ENCODE results near the gene SPEM1.

The SPEM1 gene

GRCh38 chr17:7436556-7437368 lies 16.6 kb downstream of the SPEM1 start:
- ATAC-seq (ENCODE audit: low read depth) (peak; percentile 54), DNase-seq (ENCODE audit: low spot score in 2 of 2) (peak; percentile 77 to 79)
- Mint-ChIP-seq H3K36me3 (peaks cover 5% of the 10 kb centered on the region), H3K27me3 (peaks cover 14% of the 10 kb centered on the region), H3K4me3 (peak overlapping the region; percentile 85), H3K4me1 (peaks cover 24% of the 10 kb centered on the region), H3K9me3 (no peaks in the 10 kb centered on the region), H3K27ac (peak overlapping the region; percentile 84)

- Mint-ChIP-seq H3K4me3 (peak overlapping the region; percentile 73), H3K9me3 (no peaks in the 10 kb centered on the region), H3K36me3 (peaks cover 5% of the 10 kb centered on the region), H3K27me3 (peaks cover 17% of the 10 kb centered on the region), H3K27ac (no peak overlapping the region), H3K4me1 (peaks cover 24% of the 10 kb centered on the region)
- DNase-seq (ENCODE audit: low spot score in 2 of 2) (no peak), ATAC-seq (ENCODE audit: low read depth) (no peak)
Measured at GRCh38 chr17:7437369-7437863, 17.3 kb downstream of the SPEM1 start.

GRCh38 chr17:7437950-7438614 lies 18.0 kb downstream of the SPEM1 start:
- Mint-ChIP-seq H3K36me3 (peaks cover 5% of the 10 kb centered on the region), H3K27me3 (peaks cover 20% of the 10 kb centered on the region), H3K4me3 (peak overlapping the region; percentile 73), H3K27ac (no peak overlapping the region), H3K9me3 (no peaks in the 10 kb centered on the region), H3K4me1 (peaks cover 24% of the 10 kb centered on the region)
- DNase-seq (ENCODE audit: low spot score in 2 of 2): peak; percentile 42 to 63
- ATAC-seq (ENCODE audit: low read depth): no peak

- no peaks in the 10 kb centered on the region for H3K9me3 Mint-ChIP-seq
- peak overlapping the region; percentile 72 for H3K4me3 Mint-ChIP-seq
- H3K4me1 Mint-ChIP-seq: peaks cover 24% of the 10 kb centered on the region
- H3K36me3 Mint-ChIP-seq: peaks cover 6% of the 10 kb centered on the region
- DNase-seq (ENCODE audit: low spot score in 2 of 2): no peak
- H3K27me3 Mint-ChIP-seq: peaks cover 26% of the 10 kb centered on the region
- no peak overlapping the region for H3K27ac Mint-ChIP-seq
- no peak for ATAC-seq (ENCODE audit: low read depth)
Measured at GRCh38 chr17:7438656-7439460, 18.7 kb downstream of the SPEM1 start.

- no peak for ATAC-seq (ENCODE audit: low read depth)
- H3K4me1 Mint-ChIP-seq: peaks cover 24% of the 10 kb centered on the region
- no peak for DNase-seq (ENCODE audit: low spot score in 2 of 2)
- H3K27me3 Mint-ChIP-seq: peaks cover 30% of the 10 kb centered on the region
- no peaks in the 10 kb centered on the region for H3K9me3 Mint-ChIP-seq
- peaks cover 6% of the 10 kb centered on the region for H3K36me3 Mint-ChIP-seq
- peak within 1 kb of the TSS; percentile 14 for H3K27ac Mint-ChIP-seq
- H3K4me3 Mint-ChIP-seq: peak within 1 kb of the TSS; percentile 81
Measured at GRCh38 chr17:7439462-7440112, 19.5 kb downstream of the SPEM1 start, which contains the start of gene FGF11. TSS of gene FGF11 (plus strand) at chr17:7439512. CDS start at chr17:7439621, 109 bp downstream.

GRCh38 chr17:7440113-7440833 lies 20.1 kb downstream of the SPEM1 start:
- peaks cover 6% of the 10 kb centered on the region for H3K36me3 Mint-ChIP-seq
- ATAC-seq (ENCODE audit: low read depth): no peak
- H3K4me1 Mint-ChIP-seq: peaks cover 26% of the 10 kb centered on the region
- no peaks in the 10 kb centered on the region for H3K9me3 Mint-ChIP-seq
- DNase-seq (ENCODE audit: low spot score in 2 of 2): peak in 1 of 2 donors; percentile 46
- peak overlapping the region; percentile 81 for H3K4me3 Mint-ChIP-seq
- peaks cover 31% of the 10 kb centered on the region for H3K27me3 Mint-ChIP-seq
- peak overlapping the region; percentile 14 for H3K27ac Mint-ChIP-seq

GRCh38 chr17:7440834-7441195 lies 20.7 kb downstream of the SPEM1 start:
- no peak for DNase-seq (ENCODE audit: low spot score in 2 of 2)
- H3K27me3 Mint-ChIP-seq: peaks cover 36% of the 10 kb centered on the region

GRCh38 chr17:7441266-7441665 lies 21.1 kb downstream of the SPEM1 start:
- Mint-ChIP-seq H3K4me3 (no peak overlapping the region), H3K4me1 (peaks cover 30% of the 10 kb centered on the region), H3K36me3 (peaks cover 6% of the 10 kb centered on the region), H3K27me3 (peaks cover 38% of the 10 kb centered on the region), H3K9me3 (no peaks in the 10 kb centered on the region), H3K27ac (no peak overlapping the region)
- ATAC-seq (ENCODE audit: low read depth): no peak
- no peak for DNase-seq (ENCODE audit: low spot score in 2 of 2)

More at GRCh38 chr17:7440834-7441195, 20.7 kb downstream of the SPEM1 start:
- peak overlapping the region; percentile 14 for H3K27ac Mint-ChIP-seq
- peaks cover 32% of the 10 kb centered on the region for H3K4me1 Mint-ChIP-seq
- H3K4me3 Mint-ChIP-seq: no peak overlapping the region
- peaks cover 6% of the 10 kb centered on the region for H3K36me3 Mint-ChIP-seq
- ATAC-seq (ENCODE audit: low read depth): no peak
- no peaks in the 10 kb centered on the region for H3K9me3 Mint-ChIP-seq

GRCh38 chr17:7442142-7442541 lies 22.0 kb downstream of the SPEM1 start:
- Mint-ChIP-seq H3K4me3 (no peak overlapping the region), H3K27me3 (peaks cover 41% of the 10 kb centered on the region), H3K4me1 (peaks cover 30% of the 10 kb centered on the region), H3K36me3 (peaks cover 5% of the 10 kb centered on the region), H3K9me3 (no peaks in the 10 kb centered on the region), H3K27ac (no peak overlapping the region)
- no peak for ATAC-seq (ENCODE audit: low read depth)
- no peak for DNase-seq (ENCODE audit: low spot score in 2 of 2)

GRCh38 chr17:7443499-7444485 lies 23.7 kb downstream of the SPEM1 start:
- H3K9me3 Mint-ChIP-seq: no peaks in the 10 kb centered on the region
- no peak overlapping the region for H3K4me3 Mint-ChIP-seq
- H3K4me1 Mint-ChIP-seq: peaks cover 24% of the 10 kb centered on the region
- peaks cover 4% of the 10 kb centered on the region for H3K36me3 Mint-ChIP-seq
- peaks cover 42% of the 10 kb centered on the region for H3K27me3 Mint-ChIP-seq
- DNase-seq (ENCODE audit: low spot score in 2 of 2) (no peak), ATAC-seq (ENCODE audit: low read depth) (no peak)
- H3K27ac Mint-ChIP-seq: no peak overlapping the region

- DNase-seq (ENCODE audit: low spot score in 2 of 2): no peak
- H3K27me3 Mint-ChIP-seq: peaks cover 44% of the 10 kb centered on the region
- no peaks in the 10 kb centered on the region for H3K9me3 Mint-ChIP-seq
- H3K4me3 Mint-ChIP-seq: peak within 1 kb of the TSS; percentile 76
- peaks cover 20% of the 10 kb centered on the region for H3K4me1 Mint-ChIP-seq
- peak within 1 kb of the TSS; percentile 6 for H3K27ac Mint-ChIP-seq
- H3K36me3 Mint-ChIP-seq: peaks cover 4% of the 10 kb centered on the region
- peak; percentile 40 for ATAC-seq (ENCODE audit: low read depth)
Measured at GRCh38 chr17:7444682-7445618, 24.8 kb downstream of the SPEM1 start, which contains the start of gene CHRNB1. TSS of gene CHRNB1 (plus strand) at chr17:7445061. CDS start at chr17:7445128, 67 bp downstream.

Measured in memory B cell (primary cell).